ELF-1 (cell line): Measurements from ENCODE around the gene INPP5K.
A peak's percentile ranks its signal among the peaks of the same experiment; 100 is the strongest.
"Not testable (repeated sequence)": the region's sequence is repeated elsewhere in the genome, so short reads cannot be mapped to it uniquely, and the experiment has no call there.

Source experiments
- DNase-seq: peaks from one replicate; pipeline ENCODE4 v3.0.0-alpha.2; 2016; ENCODE audit warnings: low read depth, low spot score

The INPP5K gene

DNA sequence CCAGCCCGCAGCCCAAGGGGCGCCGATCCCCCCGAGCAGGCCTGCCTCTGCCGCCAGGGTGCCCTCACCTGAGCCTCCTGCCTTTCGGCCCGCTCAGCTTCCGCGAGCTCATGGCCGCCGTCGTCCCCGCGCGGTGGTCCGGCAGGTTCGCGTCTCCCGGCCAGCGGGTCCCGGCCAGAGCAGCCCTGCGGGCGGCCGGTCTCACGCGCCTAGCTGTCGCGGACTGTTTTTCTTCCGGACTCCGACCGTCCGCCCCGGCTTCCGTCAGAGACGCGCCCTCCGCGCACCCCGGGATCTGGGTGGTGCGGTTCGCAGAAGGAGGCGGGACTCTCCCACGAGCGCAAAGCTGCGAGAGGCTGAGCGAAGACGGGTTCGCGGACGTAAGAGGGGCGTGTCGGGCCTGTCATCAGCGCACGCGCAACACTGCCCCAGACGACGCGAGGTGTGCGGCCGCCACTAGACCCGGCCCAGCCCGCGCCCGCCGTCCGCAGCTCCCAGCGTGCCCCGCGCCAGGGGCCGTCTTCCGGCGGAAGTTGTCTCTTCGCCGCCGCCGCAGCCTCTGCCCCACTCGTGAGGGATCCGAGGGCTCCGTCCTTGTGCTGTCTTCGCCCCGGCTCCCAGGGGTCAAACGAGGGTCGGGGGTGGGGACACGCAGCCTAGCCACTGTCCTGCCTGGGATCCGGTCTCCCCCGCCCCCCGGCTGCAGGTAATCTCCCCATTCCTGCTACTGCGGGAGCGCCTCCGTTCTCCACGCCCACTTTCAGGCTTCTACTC lies at the start of gene INPP5K:
Gene INPP5K, minus strand, starts transcription at position 225 of the 774 bp plus-strand sequence. Its CDS starts 113 bp downstream, at position 112.
- peak; percentile 97 for DNase-seq

DNA sequence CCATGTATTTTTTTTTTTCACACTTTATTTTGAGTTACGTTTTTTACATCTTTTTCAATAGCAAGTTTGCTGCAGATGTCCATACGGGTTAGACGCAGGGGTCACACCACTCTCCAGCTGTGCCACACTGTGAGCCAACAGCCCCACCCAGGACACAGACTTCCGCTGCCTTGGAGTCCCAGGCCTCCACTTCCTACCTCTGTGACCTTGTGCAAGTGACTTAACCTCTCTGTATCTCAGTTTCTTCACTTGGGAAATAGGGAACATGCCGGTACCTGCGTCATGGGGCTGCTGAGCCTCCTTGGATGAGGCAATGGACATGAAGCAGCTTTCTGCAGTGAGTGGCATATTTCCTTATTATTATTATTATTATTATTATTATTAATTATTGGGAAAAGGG lies 49.5 kb upstream of the INPP5K start:
- no peak for DNase-seq

DNA sequence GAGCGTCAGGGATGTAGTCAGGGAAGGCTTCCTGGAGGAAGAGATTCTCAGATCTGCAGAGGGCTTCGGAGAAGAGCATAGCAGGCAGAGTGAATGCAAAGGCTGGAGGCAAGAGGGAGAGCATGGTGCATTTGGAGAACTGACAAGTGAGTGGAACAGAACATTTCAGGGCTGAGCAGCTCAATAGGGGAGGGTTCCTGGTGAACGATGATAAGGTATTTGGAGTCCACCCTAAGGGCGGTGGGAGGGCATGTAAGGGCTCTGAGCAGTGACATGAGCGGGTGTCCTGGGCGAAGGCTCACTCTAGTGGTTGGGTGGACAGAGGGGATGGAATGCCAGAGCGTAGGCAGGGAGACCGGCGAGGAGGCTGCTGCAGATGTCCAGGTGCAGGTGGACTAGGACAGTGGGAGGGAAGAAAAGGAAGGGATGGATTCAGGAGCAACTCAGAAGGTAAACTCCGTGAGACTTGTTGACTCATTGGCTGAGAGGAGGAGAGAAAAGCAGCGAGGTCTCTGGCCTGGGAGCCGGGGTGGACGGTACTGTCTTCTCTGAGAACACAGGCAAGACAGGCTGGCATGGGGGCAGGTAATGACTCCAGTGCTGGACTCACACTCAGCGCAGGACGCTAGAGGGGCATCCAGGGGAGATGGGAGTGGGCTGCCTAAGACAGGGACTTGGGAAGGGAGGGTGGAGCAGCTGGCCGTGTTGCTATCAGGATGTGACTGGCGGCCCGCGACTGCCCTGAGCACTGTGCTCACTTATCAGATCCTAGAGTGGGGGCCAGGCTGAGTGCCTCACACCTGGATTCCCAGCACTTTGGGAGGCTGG lies 47.6 kb upstream of the INPP5K start:
- DNase-seq, result peak; percentile 70

DNA sequence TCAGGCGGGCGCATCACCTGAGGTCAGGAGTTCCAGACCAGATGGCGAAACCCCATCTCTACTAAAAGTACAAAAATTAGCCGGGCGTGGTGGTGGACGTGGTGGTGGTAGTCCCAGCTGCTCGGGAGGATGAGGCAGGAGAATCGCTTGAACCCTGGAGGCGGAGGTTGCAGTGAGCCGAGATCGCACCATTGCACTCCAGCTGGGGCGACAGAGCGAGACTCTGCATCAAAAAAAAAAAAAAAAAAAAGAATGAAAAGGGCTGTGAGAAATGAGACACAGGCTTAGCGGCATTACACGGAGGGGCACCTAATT lies 47.0 kb upstream of the INPP5K start:
- not testable (repeated sequence) for DNase-seq

DNA sequence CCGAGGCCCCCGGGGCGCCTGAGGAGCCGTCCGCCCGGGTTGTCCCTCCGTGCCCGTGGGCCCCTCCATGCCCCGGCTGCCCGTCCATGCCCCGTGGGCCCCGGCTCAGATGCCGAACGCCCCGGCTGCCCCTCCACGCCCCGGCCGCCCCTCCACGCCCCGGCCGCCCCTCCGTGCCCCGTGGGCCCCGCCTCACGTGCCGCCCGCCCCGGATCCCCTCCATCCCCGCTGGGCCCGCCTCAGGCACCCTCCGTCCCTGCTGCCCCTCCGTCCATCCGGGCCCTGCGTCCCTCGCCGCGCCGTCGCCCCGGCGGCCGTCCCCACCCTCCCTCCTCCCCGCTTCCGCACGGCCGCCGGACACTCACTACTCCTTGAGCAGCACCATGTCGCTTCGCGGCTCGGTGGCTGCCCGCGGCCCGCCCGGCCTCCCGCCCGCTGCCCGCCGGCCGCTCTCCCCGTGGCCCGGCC lies 45.8 kb upstream of the INPP5K start:
- no peak for DNase-seq

DNA sequence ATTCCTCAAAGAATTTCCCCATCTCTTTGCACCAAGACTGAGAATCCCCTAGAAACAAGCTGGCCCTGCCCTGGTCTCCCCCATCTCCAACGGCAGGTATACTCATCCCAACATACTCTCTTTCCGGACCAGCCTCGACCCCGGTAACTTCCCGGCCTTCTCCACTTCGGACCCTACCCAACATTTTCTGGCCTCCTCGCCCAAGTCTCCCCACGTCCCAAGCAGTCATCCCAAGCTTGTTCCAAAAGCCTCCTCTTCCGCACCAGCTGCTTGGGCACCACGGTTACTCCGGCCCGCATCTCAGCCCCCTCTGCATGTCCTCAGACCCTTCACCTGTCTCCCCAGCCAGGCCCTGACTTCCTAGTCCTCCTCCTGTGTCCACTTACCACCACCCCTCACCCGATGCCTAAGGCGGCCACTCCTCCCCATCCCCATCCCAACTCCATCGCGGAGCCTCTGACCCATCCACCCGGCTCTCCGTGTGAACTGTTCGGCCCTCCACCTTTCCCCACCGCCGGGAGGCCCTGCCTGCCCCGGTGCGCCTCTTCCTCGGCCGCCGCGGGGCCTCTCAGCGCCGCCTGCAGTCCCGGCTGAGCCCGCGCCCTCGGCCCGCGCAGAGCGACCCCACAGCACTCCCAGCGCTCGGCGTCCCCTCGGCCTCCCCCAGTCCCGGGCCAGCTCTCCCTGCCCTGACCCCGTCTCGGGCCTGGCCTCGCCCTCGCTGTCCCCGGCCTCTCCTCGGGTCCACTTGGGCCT lies 45.2 kb upstream of the INPP5K start:
- DNase-seq, result peak; percentile 49

DNA sequence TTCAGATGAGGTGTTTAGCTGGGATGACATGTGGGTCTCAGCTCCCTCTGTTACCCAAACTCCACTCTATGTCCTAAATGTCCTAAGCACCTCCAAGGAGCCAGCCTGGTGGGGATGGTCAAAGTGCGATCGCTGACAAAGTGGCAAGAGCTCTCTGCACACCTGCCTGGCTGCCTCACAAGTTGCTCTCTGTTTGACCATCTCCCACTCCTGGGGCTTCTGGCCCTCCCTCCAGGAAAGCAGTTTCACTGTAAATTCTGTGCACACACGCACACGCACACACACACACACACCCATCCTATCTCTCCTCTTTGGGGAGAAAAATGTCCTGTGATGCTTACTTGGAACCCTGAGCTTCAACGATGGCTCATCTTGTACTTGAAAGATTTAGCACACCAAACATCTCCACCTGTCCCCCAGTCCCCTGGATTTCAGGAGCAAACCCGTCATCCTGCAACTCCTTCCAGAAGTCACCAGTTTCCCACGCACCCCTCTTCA lies 44.5 kb upstream of the INPP5K start:
- no peak for DNase-seq

DNA sequence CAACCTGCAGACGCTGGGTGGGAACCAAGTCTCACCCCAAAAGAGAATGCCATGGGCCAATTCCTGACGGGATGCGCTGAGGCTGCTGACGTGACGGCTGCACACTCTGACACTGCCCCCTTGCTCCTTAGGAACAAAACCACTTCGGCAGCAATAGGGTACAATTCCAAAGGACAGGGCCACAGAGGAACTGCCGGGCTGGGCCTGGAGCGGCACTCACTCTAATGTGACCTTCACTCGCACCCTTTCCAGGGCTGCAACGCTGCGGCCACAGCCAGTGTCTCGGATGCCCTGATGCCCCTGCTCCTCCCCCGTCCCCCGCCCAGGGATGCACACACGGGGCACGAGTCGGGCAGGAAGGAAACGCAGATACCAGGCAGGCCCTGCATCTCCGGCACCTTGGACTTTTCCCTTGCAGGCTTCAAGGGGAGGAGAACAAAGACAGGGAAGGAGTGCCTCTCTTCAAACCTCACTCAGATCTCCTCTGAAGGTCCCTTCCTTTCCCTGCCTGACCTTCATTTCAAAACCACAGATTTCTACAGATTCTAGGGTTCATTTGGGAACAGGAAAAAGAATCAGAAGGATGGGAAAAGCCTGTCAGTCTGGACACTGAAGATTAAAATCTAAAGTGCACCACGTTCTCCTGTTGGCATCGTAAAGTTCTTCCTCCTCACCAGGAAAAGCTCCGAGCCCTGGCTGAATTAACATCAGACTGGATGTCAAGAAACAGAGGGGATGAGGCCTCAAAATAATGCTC lies 43.9 kb upstream of the INPP5K start:
- peak; percentile 58 for DNase-seq

DNA sequence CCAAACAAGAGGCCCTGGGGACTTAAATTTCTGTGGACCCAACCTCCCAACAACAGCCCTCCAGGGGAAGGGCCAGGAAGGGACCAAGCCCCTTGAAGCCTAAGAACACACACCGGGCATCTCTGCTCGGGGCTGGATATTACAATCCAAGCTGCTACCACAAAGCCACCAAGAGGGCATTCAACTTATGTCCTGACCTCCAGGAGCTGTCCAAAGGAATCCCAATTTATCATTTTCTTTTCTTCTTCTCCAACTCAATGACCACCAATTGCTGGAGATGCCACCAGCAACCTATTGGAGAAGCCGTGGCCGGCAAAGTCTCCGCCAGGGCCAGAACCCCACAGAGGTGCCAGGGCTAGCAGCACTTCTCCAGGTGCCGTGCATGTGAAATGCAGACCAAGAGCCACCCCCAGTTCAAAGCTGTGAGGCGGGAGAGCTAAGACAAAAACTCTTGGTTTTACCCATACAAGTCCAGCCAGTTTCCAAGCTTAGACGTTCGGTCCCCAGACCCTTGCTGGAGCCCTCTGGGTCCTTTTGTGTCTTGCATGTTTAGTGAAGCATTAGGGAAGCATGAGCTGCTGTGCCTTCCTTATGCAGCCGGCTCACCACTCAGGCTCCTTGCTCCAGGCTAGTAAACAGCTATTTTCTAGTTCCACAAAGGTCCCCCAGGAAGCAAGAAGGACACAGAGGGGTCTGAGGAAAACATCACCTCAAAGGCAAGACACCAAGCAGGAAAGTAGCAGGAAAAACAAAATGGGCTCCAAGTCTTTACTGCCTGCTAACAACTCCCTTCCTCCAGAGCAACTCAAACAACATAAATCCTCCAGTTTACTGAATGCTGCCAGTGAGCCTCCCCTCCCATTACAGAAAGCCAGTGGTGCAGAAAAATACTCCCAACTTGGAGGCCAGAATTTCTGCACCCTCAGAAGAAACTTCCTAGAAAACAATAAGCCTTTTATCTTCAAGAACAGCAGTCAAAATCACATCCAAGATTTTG lies 42.9 kb upstream of the INPP5K start:
- peak; percentile 94 for DNase-seq

DNA sequence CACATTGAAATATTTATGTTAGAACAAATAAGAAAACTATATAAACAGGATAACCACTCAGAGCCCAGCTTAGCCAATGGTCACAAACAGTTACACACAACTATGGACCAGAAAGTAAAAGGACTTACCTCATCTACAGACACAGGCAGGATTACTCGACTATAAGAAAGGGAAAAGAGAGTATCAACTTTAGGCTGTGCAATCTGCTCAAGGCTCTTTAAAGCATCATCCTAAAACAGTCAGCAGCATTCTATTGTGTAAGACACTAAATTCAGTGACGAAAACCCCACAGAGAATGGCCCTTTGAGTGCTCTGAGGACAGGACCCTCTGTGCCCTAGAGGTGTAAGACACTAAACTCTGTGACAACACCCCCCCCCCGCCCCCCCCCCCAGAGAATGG lies 42.0 kb upstream of the INPP5K start:
- no peak for DNase-seq

DNA sequence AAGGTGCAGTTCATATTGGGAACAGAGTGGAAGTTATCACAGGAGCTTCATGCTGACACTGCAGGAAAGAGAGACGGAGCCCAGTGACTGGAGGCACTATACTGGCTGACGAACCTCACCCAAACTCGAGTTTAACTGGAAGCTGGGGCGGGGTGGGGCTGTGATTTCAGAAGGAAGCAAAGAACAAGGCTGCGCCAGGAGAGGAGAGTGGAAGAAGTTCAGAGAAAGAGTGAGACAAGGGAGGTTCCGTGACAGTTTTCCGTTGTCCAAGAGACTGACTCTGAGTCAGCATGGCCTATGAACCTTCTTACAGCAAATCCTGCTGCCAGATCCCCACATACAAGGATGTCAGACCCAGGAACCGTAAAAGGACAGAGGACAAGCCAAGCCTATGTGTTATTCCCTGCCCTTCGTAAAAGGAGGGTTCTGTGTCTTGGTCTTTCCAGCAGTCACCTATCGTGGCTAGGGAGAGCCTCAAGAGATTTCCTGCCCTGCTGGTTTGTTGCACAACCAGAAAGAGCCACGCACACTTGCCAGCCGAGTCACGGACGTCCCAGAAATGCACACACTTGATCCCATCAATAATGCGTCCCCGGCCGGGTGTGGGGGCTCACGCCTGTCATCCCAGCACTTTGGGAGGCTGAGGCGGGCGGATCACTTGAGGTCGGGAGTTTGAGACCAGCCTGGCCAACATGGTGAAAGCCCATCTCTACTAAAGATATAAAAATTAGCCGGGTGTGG lies 41.1 kb upstream of the INPP5K start:
- DNase-seq, result no peak

DNA sequence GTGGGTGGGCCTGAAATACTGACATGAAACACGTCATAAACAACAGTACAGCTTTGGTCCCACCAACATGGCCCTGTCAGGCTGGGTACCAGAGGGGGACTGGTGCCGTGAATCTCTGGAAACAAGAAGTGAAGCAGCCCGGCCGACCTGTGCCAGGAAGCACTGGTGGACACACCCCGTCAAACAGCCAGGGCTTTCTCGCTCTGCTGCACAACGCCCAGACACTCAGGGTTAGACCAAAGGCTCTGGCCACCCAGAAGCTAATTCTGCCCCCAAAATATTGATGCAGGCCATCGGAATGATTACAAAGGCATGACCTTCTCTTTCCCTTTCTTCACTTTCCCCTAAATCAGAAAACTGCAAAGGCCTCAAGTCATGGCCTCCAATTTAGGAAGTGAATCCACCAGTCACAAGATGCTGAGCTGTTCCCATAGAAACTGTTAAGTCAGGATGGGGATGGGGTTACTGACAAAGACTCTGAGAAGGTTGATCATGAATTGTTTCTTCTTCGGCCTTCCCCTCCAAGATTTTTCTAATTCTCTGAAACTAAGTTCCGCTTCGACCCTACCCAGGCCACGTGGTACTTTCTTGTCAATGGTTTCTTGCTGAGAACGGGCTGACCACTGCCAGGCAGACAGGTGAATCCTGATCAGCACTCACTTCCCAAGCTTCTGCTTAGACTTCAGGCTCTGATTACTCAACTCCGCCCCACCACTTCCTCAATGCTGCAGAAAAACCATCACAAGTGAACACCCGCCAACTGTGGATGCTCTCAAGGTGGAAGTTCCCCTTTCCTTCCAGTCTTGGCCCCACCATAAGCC lies 39.4 kb upstream of the INPP5K start:
- DNase-seq, result no peak

DNA sequence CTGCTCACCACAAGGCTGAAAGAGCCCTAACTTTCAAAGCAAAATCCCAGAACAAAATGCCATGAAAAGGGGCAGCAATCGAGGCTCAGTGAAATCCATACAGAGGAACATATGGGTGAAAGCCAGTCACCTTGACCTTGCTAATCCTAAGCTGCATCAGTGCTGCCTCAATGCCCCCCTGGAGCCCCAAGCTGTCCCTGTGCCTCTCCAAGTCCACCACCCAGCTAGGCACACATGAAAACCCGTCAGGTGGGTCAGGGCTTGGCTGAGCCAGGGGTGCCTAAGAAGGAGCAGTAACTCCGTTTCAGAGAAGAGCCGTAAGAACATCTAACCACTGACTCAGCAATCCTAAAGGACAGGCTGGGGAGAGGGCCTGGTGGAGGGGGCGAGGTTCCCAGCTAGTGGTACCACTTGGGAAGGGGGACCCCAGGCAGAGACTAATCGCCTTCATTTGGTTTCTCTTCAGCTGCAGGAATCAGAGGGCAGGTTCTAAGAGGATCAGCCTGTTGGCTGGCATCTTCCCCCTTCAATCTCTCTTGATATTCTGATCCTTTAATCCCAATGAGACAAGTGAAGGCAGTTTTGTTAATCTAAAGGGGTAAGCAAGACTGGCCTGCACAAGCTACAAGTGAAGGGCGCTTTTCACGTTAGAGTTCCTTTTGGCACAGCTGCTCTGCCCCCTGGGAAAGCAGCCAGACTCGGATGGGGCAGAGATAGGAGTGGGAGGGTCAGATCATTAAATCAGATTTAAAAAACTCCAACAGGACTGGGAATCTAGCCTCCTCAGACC lies 38.5 kb upstream of the INPP5K start:
- no peak for DNase-seq

DNA sequence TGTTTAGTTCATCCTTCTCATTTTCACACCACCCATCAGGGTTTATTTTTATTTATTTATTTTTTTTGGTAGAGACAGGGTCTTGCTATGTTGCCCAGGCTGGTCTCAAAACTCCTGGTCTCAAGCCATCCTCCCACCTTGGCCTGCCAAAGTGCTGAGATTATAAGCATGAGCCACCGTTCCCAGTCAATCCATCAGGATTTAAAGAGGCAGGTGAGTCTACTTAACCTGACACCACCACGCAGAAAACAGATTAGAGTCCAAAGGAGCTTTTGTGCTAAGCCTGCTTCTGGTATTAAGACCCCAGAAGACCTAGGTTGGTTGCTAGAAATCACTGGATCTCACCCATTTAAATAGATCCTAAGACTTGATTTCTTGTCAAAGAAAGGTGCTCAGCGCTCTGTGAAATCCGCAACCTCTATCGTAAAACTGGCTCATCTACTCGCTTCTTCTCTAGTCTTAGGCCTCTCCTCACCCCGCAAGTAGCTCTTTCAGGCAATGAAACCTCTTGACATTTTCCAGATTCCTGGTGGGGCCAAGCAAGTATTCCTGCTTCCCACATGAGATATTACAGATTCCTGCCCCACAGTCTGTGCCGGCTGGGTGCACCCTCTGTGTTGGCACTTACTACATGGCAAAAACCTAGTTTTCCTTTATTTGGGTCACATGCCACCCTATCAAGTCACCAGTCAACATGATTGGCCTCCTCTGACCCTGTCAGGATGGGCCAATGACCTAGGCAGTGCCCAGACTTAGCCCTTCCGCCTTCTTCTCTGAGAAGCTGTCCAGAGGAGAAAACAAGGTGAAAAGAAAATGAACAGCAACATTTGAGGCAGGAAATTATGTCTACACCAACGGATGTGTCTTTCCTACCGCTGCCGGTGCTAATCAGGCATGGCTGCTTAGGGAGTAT lies 37.2 kb upstream of the INPP5K start:
- no peak for DNase-seq

DNA sequence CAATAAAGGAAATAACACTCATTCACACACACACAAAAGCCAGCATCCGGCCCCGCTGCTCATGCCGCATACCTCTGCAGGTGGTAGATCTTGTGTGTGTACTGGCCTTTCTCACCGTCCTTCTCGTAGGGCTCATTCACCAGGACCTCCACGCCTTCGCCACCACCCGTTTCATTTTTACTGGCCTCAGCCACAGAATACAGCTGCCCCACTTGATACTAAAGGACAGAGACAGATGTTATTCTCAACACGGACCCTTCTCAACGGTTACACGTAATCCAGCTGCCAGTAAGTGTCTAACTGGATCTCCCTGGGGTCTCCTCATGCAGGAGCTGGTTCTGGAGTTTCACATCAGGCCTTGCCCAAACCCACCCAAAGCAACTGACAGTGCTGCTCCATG lies 36.5 kb upstream of the INPP5K start:
- DNase-seq, result no peak

DNA sequence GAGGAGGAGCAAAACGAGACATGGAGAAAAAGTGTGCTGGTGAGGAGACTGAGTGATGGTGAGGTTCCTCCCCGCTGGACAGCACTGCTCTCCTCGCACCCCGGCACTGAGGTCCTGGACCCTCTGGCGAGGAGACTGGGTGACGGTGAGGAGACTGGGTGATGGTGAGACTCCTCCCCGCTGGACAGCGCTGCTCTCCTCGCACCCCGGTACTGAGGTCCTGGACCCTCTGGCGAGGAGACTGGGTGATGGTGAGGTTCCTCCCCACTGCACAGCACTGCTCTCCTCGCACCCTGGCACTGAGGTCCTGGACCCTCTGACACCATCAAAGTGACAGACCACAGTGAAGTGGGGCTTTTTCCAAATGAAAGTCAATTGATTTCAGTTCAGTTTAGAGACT lies 35.3 kb upstream of the INPP5K start:
- no peak for DNase-seq

DNA sequence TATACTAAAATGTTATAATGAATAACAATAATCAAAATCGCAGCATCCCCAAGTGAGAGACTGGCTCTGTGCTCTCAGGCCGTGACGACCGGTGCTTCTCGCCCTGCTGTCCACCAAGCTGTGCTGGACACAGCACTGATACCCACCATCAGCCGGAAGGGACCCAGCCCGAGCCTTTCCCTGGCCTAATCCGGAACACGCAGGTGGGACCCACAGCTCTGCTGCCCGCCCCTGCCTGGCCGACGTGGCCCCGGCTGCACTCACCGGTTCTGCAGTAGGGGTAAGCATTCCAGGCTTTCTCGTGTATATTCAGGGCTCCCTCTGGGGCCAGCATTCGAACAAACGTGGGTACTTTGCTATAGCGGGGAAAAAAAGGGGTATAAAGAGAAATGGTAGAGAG lies 31.6 kb upstream of the INPP5K start:
- DNase-seq, result no peak
